ENCODE results near the gene LY9. TPM values are rescaled to one million over a fixed set of nuclear protein-coding genes. Genes with fewer than 3 reads are reported as not detected.

LY9 gene
- total RNA-seq, 1 donor from 2014 or later = not detected

DNA sequence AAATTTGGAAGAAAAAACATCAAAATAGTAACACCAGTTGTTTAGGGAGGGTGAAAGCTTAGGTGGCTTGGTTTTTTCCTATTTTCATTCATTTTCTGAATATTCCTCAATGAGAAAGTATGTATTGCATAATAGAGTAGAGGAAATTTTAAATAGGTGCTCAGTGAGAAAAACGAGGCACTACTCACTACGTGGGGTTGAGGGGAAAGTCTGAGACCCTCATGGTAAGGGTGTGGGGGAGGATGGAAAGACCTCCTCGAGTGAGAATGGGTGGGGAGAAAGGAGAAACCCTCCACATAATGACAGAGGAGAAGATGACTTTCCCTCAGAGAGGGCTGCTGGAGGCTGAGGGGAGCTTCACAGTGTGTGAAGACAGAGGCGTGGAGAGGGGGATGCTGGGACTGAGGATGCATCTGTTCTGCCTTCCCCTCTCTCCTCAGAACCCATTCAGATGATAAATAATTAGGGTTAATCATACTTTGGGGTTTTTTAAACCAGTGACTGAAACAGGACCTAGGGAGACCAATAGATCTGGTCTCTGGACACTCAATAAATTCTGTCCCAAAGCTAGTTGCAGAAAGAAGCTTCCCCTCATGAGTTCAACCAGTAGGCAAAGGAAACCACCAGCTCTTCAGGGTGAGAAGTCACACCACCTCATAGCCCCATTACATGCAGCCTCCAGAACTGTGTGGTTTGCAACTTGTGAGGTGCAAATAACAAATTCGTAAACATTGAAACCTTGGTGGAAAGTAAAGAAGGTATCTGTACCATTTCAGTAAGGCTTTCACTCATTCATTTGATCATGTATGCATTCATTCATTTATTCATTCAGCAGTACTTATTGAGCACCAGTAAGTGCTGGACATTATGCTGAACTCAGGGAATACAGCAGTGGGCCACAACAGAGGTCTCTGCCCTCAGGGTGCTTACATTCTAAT, 39.8 kb upstream of the LY9 start:
- no peak overlapping the region for H3K27ac Mint-ChIP-seq (ENCODE audit: unreplicated experiment)
- H3K9me3 Mint-ChIP-seq (ENCODE audit: unreplicated experiment) = peaks cover 2% of the 10 kb centered on the region
- TF ChIP-seq, protein P1, sequence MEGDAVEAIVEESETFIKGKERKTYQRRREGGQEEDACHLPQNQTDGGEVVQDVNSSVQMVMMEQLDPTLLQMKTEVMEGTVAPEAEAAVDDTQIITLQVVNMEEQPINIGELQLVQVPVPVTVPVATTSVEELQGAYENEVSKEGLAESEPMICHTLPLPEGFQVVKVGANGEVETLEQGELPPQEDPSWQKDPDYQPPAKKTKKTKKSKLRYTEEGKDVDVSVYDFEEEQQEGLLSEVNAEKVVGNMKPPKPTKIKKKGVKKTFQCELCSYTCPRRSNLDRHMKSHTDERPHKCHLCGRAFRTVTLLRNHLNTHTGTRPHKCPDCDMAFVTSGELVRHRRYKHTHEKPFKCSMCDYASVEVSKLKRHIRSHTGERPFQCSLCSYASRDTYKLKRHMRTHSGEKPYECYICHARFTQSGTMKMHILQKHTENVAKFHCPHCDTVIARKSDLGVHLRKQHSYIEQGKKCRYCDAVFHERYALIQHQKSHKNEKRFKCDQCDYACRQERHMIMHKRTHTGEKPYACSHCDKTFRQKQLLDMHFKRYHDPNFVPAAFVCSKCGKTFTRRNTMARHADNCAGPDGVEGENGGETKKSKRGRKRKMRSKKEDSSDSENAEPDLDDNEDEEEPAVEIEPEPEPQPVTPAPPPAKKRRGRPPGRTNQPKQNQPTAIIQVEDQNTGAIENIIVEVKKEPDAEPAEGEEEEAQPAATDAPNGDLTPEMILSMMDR (IDR thresholded peaks at IDR 0.05; ENCODE audit: partially characterized antibody, unreplicated experiment) = no peak
- no peak overlapping the region for H3K4me3 Mint-ChIP-seq (ENCODE audit: unreplicated experiment)
- DNase-seq = no peak
- H3K27me3 Mint-ChIP-seq (ENCODE audit: unreplicated experiment) = no peaks in the 10 kb centered on the region
- no peaks in the 10 kb centered on the region for H3K36me3 Mint-ChIP-seq (ENCODE audit: unreplicated experiment)
- H3K4me1 Mint-ChIP-seq (ENCODE audit: low read depth, unreplicated experiment) = no peaks in the 10 kb centered on the region

DNA sequence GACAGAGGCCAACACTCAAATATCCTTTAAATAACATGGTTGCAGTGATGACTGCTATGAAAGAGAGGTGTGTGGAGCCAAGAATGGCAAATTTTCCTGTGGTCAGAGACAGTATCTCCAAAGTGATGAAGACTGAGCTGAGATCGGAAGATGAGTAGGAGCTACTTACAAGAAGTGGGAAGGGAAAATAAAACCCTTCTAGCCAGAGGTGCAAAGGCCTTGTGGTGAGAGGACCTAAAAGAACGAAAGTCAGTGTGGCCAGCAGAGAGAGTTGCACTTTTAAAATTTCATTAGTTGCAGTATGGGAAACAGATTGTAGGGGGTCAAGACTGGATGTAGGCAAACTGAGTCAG, 39.1 kb upstream of the LY9 start:
- no peaks in the 10 kb centered on the region for H3K4me1 Mint-ChIP-seq (ENCODE audit: low read depth, unreplicated experiment)
- H3K9me3 Mint-ChIP-seq (ENCODE audit: unreplicated experiment) = peaks cover 2% of the 10 kb centered on the region
- H3K4me3 Mint-ChIP-seq (ENCODE audit: unreplicated experiment) = no peak overlapping the region
- TF ChIP-seq, protein P1 (IDR thresholded peaks at IDR 0.05; ENCODE audit: partially characterized antibody, unreplicated experiment) = no peak
- no peak for DNase-seq
- H3K27ac Mint-ChIP-seq (ENCODE audit: unreplicated experiment) = no peak overlapping the region
- H3K36me3 Mint-ChIP-seq (ENCODE audit: unreplicated experiment) = no peaks in the 10 kb centered on the region
- no peaks in the 10 kb centered on the region for H3K27me3 Mint-ChIP-seq (ENCODE audit: unreplicated experiment)

DNA sequence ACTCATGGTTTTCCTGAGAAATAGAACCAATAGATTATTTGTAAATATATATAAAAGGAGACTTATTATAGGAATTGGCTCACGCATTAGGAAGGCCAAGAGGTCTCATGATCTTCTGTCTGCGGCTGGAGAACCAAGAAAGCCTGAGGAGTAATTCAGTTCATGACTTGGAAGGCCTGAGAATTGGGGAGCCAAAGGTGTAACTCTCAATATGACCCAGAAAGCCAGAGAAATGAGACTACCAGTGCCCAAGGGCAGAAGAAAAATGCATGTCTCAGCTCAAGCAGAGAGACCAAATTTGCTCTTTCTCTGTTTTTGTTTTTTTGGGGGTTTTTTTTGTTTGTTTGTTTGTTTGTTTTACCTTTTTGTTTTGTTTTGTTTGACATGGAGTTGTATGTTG, 37.5 kb upstream of the LY9 start:
- H3K27me3 Mint-ChIP-seq (ENCODE audit: unreplicated experiment) = no peaks in the 10 kb centered on the region
- TF ChIP-seq, protein P1 (IDR thresholded peaks at IDR 0.05; ENCODE audit: partially characterized antibody, unreplicated experiment) = no peak
- H3K36me3 Mint-ChIP-seq (ENCODE audit: unreplicated experiment) = no peaks in the 10 kb centered on the region
- no peak overlapping the region for H3K4me3 Mint-ChIP-seq (ENCODE audit: unreplicated experiment)
- H3K4me1 Mint-ChIP-seq (ENCODE audit: low read depth, unreplicated experiment) = no peaks in the 10 kb centered on the region
- peaks cover 2% of the 10 kb centered on the region for H3K9me3 Mint-ChIP-seq (ENCODE audit: unreplicated experiment)
- H3K27ac Mint-ChIP-seq (ENCODE audit: unreplicated experiment) = no peak overlapping the region
- no peak for DNase-seq

DNA sequence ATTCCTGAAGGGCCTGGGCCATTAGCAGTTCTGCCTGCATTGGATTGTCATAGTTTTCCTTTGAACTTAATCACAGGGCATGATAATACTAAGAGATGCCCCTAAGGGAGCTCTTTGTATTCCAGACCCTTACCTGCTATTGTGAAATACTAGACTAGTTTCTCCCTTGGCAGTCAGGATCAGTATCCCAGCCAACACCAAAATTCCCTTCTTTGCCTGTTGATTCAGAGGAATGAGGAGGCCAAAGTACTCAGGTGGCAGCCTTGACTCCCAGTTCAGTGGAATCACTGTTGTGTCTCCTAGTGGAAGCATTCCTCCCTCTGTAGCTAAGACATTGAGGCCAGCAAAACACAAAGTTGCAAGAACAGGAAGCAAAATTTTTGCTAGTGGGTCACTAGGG, 36.2 kb upstream of the LY9 start:
- no peak for DNase-seq
- Mint-ChIP-seq H3K4me1 (ENCODE audit: low read depth, unreplicated experiment) (no peaks in the 10 kb centered on the region), H3K27me3 (ENCODE audit: unreplicated experiment) (no peaks in the 10 kb centered on the region), H3K9me3 (ENCODE audit: unreplicated experiment) (peaks cover 2% of the 10 kb centered on the region), H3K36me3 (ENCODE audit: unreplicated experiment) (no peaks in the 10 kb centered on the region), H3K27ac (ENCODE audit: unreplicated experiment) (no peak overlapping the region), H3K4me3 (ENCODE audit: unreplicated experiment) (no peak overlapping the region)
- TF ChIP-seq, protein P1 (IDR thresholded peaks at IDR 0.05; ENCODE audit: partially characterized antibody, unreplicated experiment) = no peak

DNA sequence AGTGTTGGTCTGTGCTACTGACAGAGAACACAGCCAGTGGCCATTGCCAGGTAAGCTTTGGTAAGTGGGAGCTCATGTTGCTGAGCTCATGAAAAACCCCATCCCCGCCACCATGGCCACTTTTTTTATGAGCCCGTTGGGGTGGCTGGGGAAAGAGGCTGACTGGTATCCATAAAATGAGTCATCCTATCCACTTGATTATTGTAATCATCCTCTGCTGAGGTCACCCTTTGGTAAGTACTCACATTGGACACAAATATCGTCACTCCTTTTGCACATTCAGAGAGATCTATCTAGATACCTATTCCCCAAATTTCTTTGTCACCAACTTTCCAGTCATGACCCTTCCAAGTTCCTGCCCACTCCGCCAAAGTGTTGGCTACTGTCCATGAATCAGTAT, 34.9 kb upstream of the LY9 start:
- H3K4me1 Mint-ChIP-seq (ENCODE audit: low read depth, unreplicated experiment) = no peaks in the 10 kb centered on the region
- no peaks in the 10 kb centered on the region for H3K36me3 Mint-ChIP-seq (ENCODE audit: unreplicated experiment)
- H3K27me3 Mint-ChIP-seq (ENCODE audit: unreplicated experiment) = no peaks in the 10 kb centered on the region
- H3K4me3 Mint-ChIP-seq (ENCODE audit: unreplicated experiment) = no peak overlapping the region
- TF ChIP-seq, protein P1 (IDR thresholded peaks at IDR 0.05; ENCODE audit: partially characterized antibody, unreplicated experiment) = no peak
- peaks cover 1% of the 10 kb centered on the region for H3K9me3 Mint-ChIP-seq (ENCODE audit: unreplicated experiment)
- H3K27ac Mint-ChIP-seq (ENCODE audit: unreplicated experiment) = no peak overlapping the region
- DNase-seq = no peak

Measured in glutamatergic neuron (in vitro differentiated cells).